Cardiac fibroblast (primary cell): Measurements from ENCODE around the gene GPLD1.

Source experiments
- DNase-seq, 2 donors: peaks; one replicate each; pipeline versions ENCODE4 v3.0.0 to v3.0.0-alpha.2; 2010; ENCODE audit warnings: low read depth in 2 of 2
- H3K4me3 ChIP-seq, 2 donors: replicated peaks in 1 of 2; 1 replicate in 1 of 2; 2 replicates in 1 of 2; pipeline ENCODE4 v1.5.1; 2011; ENCODE audit warnings: low read depth in 2 of 2, low read length in 2 of 2, mild to moderate bottlenecking in 2 of 2, moderate library complexity in 1 of 2
- TF ChIP-seq, protein P1 (sequence below): IDR thresholded peaks from one replicate; pipeline ENCODE4 v1.5.1; 2011; ENCODE audit warnings: low read depth, mild to moderate bottlenecking, low read length, inconsistent platforms

GPLD1 gene

DNA sequence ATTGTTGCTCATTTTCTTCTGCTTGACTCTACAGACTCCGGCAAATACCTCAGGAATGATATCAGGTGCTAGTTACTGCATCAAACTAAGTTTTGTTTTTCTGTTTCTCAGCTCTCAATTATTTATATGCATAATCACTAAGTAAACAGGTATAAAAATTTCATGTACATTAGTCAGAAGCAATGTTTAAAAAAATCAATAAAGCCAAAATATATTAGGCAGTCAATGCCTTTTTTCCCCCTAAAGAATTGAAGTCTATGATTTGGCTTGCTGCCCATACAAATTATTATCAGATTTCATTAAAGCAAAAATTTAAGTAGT lies 107.2 kb downstream of the GPLD1 start:
- TF ChIP-seq, protein P1, sequence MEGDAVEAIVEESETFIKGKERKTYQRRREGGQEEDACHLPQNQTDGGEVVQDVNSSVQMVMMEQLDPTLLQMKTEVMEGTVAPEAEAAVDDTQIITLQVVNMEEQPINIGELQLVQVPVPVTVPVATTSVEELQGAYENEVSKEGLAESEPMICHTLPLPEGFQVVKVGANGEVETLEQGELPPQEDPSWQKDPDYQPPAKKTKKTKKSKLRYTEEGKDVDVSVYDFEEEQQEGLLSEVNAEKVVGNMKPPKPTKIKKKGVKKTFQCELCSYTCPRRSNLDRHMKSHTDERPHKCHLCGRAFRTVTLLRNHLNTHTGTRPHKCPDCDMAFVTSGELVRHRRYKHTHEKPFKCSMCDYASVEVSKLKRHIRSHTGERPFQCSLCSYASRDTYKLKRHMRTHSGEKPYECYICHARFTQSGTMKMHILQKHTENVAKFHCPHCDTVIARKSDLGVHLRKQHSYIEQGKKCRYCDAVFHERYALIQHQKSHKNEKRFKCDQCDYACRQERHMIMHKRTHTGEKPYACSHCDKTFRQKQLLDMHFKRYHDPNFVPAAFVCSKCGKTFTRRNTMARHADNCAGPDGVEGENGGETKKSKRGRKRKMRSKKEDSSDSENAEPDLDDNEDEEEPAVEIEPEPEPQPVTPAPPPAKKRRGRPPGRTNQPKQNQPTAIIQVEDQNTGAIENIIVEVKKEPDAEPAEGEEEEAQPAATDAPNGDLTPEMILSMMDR = no peak
- no peak overlapping the region for H3K4me3 ChIP-seq
- DNase-seq = no peak

DNA sequence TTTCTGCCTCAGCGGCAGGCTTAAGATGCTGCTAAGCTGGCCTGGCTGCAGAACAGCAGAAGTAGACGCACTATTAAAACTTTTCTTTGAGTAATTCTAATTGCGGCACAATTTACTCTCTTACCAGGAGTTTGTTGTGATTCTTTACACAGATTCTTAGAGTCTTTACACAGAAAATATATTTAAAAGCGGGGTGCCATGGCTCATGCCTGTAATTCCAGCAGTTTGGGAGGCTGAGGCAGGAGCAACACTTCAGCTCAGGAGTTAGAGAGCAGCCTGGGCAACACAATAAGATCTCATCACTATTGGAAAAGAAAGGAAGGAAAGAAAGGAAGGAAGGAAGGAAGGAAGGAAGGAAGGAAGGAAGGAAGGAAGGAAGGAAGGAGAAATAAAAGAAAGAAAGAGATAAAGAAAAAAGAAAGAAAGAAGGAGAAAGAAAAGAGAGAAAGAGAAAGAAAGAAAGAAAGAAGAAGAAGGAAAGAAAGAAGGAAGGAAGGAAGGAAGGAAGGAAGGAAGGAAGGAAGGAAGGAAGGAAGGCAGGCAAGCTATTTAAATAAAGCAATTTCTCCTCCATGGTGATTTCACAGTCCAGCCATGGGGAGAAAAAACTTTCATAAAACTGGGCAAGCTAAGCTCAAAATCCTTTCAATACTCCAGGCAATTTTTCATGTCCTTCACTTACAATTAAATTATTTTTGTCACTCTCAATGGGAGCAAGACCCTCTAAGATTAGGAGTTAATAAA lies 107.7 kb downstream of the GPLD1 start:
- TF ChIP-seq, protein P1 = no peak
- no peak for DNase-seq
- no peak overlapping the region for H3K4me3 ChIP-seq

DNA sequence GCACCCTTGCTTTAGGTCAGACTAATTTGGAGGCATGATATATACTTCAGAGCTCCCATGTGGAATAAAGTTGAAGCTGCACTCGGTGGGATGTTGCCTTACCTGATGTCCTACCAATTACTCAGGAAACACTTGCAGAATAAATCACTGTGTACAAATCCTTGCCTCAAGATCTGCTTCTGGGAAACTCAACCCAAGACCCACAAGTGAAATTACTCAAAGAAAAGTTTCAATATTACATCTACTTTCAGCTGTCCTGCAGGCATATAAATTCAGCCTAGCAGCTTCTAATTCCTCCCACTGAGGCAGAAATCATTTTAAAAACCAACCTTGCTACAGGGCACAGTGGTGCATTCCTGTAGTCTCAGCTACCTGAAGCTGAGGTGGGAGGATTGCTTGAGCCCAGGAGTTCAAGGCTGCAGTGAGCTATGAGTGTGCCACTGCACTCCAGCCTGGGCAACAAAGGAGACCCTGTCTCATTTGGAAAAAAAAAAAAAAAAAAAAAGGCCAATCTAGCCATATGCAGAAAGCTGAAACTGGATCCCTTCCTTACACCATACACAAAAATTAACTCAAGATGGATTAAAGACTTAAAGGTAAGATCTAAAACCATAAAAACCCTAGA lies 110.8 kb downstream of the GPLD1 start:
- no peak overlapping the region for H3K4me3 ChIP-seq
- no peak for DNase-seq
- TF ChIP-seq, protein P1 = no peak
